ENCODE results near the gene MBTPS2.
"Not testable (repeated sequence)": the region's sequence is repeated elsewhere in the genome, so short reads cannot be mapped to it uniquely, and the experiment has no call there.

MBTPS2 gene

DNA sequence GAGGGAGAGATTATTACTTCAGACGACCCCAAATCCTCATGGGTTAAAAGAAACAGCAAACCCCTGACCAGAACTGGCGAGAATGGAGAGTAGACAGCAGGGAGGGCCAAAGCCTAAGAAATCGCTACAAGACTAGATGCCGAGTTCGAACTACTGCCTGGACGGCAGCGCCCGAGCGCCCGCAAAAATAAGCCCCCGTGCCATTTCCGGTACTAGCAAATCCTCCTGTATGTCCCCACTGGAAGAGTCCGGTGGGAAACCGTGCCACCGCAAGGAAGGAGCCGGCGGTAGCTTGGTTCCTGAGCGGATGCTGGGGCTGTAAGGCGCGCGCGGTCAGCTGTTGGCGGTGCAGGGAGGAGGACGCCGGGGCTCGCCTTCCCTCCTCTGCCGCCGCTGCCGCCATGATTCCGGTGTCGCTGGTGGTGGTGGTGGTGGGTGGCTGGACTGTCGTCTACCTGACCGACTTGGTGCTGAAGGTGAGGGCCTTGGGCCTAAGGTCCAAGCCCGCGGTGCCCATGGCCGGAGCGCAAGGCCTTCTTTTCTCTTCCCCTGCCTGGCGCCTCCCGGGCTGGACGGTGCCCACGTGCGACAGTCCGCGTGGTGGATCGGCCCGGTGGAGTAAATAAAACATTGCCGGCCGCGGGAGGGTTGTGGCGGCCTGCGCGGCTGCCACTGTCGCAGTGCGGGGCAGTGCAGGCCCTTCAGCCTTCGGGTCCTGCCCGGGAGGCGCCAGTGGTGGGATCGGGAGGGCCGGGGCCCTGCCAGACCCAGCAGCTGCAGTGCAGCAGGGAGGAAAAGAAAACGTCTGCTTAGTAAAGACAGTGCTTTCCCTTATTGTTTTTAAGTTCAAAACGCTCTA is at the start of gene MBTPS2:
MBTPS2 (plus strand) TSS at position 284 of the 859 bp plus-strand sequence; CDS start at position 402, 118 bp downstream.
- peak; percentile 57 to 71 (median 62) for DNase-seq (ENCODE audit: low read depth in 3 of 3)

- no peak for DNase-seq (ENCODE audit: low read depth in 3 of 3)
These were observed 40.7 kb upstream of the MBTPS2 start for GRCh38 chrX:21798677-21799219.

DNA sequence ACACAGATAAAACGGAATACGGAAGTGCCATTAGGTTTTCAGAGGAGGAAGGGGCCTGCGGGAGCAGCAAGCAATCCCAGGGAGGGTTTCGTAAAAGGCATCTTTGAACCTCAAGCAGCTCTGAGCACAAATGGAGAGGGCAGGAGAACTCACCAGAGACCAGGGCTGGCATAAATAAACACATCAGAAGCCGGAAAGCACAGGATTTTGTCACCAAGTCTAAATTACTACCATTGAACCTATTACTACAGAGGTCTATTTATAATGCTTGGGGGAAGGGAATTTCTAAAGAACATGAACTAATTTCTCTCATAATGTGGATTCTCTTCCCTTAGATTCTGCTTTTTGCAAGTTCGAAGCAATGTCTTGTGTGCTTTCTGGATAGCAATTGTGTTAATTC is 39.6 kb upstream of the MBTPS2 start:
- DNase-seq (ENCODE audit: low read depth in 3 of 3), result no peak

DNA sequence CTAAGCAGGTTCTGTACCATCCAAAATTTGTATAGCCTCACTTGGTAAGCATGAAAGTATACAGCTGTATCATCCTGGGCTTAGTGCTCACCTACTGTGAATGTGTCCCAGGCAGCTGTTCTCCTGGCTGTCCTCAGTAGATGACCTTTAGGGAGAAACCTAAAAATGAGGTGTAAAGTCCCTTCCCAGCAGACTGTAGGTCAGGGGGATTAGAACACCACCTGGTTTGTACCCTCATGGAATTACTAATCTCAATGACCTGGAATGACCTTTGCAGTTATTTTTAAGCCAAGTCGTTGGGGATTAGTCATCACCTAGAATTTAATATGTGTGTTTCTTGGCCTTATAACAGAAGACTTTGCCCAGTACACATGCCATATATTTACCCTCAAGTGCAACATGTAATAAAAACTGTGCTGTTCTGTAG is 39.1 kb upstream of the MBTPS2 start:
- no peak for DNase-seq (ENCODE audit: low read depth in 3 of 3)

DNA sequence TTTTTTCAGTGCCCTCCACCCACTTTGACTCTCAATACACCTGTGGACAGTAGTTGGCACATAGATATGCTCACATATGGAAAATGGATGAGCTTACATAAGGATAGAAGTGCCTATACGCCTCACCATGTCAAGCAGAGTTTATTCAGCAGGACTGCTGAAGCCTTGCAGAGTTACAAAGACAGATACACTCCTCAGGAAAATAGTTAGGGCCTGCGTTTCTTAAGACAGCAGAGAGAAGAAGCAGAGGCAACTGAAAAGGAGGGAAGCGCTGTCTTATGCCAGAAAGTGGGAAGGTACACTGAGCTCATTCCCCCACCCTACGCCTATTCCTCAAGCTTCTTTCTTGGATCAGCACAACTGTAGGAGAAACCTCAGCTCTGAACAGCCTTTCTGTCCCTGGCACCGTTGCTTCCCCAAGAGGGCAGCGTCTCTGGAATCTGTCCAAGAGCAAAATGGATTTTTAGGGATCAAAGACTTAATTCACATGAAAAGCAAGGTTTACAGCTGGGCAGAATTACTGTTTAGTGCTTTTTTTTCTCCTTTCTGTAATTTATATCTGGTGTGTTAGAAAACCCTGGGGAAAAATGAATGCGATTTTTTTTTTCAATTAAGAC is 37.3 kb upstream of the MBTPS2 start:
- DNase-seq (ENCODE audit: low read depth in 3 of 3), result no peak

- no peak for DNase-seq (ENCODE audit: low read depth in 3 of 3)
These were observed 36.6 kb upstream of the MBTPS2 start for GRCh38 chrX:21802839-21803238.

DNA sequence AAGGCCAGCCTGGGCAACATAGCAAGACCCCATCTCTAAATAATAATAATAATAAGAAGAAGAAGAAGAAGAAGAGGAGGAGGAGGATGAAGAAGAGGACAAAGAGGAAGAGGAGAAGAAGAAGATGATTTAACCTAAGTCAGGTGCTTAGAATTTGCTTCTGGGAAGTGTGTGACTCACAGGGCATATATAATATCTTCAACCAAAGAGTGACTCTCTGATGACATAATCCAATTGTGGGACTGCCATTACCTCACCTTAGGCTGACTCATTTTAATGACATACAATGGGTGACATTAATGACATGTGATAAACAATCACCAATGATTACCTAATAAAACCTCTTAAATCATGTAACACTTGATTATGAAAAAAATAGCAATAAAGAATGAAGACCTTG is 32.7 kb upstream of the MBTPS2 start:
- no peak for DNase-seq (ENCODE audit: low read depth in 3 of 3)

DNA sequence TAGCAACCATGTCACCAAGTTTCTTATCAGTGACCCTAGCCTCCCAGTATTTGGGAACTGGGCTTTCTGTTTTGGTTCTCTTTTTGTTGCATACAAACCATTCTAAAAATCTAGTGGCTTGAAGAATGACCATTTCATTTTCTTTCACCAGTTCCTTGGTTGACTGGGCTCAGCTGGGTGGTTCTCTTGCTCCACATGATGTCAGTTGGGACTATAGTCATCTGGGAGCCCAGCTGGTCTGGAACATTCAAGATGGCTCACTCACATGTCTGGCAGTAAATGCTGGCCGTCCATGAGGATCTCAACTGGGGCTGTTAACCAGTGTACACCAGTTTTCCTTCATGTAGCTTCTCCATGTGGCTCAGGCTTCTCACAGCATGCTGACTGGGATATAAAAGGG is 27.6 kb upstream of the MBTPS2 start:
- no peak for DNase-seq (ENCODE audit: low read depth in 3 of 3)

DNA sequence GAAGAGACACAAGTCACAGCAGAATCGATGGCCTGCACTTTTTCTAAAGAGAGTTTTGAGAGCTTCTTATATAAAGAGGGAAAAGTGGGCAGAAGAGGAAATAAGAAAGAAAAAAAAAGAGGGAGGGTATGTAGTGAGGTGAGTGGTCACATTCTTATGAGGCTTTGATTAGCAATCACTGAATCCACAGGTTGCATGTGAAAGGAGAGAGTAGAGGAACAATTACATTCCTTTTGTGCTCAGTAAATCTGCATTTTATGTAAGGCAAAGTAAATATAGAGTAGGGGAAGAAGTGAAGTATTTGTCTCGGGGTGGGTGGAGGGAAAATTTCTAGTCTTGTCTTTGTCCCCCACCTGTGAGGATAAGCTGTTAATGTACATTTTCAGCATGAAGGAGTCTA is 26.8 kb upstream of the MBTPS2 start:
- no peak for DNase-seq (ENCODE audit: low read depth in 3 of 3)

GRCh38 chrX:21813612-21814368 is 25.6 kb upstream of the MBTPS2 start:
- no peak for DNase-seq (ENCODE audit: low read depth in 3 of 3)

DNA sequence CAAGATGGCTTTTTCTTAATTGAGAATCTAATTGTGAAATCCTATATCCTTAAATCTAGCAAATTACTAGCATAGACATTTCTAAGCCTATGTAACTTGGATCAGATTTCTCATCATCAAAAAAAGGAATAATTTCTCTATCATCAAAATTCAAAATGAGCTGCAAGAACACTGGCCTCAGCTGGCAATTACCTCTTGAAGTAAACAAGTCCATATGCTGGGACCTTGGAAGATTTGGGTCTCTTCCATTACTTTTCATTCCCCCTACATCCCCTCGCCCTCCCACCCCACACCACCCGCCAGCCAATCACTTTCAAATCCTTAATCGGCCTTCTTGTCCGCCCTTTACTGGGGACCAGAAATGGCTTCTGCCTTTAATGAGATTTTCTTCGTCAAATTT is 23.3 kb upstream of the MBTPS2 start:
- DNase-seq (ENCODE audit: low read depth in 3 of 3), result no peak

GRCh38 chrX:21820170-21820569 is 19.2 kb upstream of the MBTPS2 start:
- DNase-seq (ENCODE audit: low read depth in 3 of 3), result not testable (repeated sequence)

- no peak for DNase-seq (ENCODE audit: low read depth in 3 of 3)
These were observed 17.5 kb upstream of the MBTPS2 start for GRCh38 chrX:21821875-21822274.

GRCh38 chrX:21831496-21831895 is 7.9 kb upstream of the MBTPS2 start:
- no peak for DNase-seq (ENCODE audit: low read depth in 3 of 3)

DNA sequence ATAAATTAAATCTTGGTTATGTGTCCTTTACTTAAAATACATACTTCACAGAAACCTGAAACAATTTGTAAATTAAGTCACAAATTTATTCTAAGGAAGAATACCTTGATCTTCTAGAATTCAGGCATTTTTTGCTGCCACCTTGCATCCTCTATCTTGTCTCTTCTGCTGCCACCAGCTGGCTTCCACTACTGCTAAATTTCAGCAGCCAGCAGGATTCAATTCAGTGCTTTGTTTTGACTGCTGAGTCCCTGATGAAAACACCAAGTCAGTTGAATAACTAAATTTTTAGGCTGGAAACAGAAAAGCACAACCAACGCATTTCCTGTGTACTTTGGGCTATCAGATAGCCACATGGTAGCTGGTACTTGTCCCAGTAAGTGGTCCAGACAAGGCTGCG is 2.4 kb upstream of the MBTPS2 start:
- no peak for DNase-seq (ENCODE audit: low read depth in 3 of 3)

DNA sequence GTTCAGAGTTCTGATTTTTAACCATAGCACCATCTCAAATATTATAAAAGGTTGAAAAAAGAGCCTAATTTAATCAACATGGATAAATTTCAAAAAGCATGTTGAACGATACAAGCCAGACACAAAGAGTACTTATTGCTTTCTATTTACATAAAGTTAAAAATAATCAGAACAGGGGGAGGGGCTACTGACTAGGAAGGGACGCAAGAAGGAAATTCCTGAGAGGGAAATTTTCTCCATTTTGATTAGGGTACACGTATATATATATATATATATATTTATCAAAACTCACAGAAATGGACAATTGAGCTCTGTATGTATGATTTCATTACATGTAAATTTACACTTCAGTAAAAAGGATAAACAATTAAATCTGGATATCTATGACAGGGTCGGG is 482 bp upstream of the MBTPS2 start:
- DNase-seq (ENCODE audit: low read depth in 3 of 3), result no peak

DNA sequence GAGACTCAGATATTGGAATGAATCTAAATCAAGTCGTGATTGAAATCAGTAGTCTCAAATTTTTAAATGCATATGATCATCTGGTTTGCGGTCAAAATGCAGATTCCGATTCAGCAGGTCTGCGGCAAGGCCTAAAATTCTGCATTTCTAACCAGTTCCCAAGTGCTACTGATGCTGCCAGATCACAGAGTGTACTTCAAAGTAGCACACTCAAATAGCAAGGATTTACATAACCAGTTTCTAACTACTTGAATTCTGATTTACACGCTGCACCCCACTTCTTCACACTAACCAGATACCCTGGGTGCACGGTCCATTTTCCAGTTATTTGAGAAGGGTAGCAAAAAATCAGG is 752 bp downstream of the MBTPS2 start:
- DNase-seq (ENCODE audit: low read depth in 3 of 3), result peak in 1 of 3 donors; percentile 0

DNA sequence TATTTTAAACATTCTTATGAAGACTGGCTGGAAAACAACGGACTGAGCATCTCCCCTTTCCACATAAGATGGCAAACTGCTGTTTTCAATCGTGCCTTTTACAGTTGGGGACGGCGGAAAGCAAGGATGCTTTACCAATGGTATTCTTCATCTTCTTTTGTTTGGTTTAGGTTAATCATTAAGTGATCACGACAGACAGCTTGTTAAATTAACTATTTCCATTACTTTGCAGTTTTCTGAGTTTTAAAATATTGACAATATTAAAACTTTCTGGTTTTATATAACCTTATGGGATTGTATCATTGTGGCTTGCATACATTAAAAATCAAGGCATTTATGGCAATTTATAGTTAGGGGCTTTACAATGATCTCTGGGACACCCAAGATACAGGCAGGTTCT is 3.8 kb downstream of the MBTPS2 start:
- DNase-seq (ENCODE audit: low read depth in 3 of 3), result no peak

- no peak for DNase-seq (ENCODE audit: low read depth in 3 of 3)
These were observed 5.7 kb downstream of the MBTPS2 start for GRCh38 chrX:21845096-21845495.

DNA sequence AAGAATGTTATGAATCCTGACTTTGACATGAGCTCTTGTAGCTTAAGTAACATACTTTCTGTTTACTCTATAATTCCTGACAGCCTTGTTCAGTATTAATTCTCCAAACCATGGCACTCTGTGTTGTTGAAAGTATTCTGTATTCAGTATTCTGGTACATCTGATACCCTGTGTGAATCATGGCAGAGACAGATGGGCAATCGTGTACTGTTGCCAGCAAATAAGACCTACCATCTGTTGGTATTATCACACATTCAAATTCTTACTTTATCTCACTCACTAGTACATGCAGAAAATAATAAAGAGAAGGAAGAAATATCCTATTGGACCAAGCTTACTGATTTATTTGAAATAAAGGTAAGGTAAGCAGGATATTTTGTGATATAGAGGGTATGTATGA is 7.9 kb downstream of the MBTPS2 start:
- DNase-seq (ENCODE audit: low read depth in 3 of 3), result no peak

DNA sequence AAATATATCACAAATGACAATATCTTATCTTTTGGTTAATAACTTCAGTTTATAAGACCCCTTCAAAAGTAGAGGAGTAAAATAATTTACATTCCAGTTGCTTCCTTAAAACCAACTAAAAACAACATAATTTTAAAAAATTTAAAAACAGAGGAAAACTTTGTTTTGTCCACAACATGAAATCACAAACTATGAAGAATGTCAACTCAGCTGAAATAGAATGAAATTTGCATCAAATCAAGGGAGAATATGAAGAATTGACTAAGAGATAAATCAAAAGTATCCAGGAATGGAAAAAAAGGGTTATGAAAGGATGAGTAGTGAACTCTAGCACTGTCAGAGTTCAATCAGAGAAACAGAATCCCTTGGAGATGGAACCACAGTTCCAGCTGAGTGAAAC is 14.2 kb downstream of the MBTPS2 start:
- no peak for DNase-seq (ENCODE audit: low read depth in 3 of 3)

DNA sequence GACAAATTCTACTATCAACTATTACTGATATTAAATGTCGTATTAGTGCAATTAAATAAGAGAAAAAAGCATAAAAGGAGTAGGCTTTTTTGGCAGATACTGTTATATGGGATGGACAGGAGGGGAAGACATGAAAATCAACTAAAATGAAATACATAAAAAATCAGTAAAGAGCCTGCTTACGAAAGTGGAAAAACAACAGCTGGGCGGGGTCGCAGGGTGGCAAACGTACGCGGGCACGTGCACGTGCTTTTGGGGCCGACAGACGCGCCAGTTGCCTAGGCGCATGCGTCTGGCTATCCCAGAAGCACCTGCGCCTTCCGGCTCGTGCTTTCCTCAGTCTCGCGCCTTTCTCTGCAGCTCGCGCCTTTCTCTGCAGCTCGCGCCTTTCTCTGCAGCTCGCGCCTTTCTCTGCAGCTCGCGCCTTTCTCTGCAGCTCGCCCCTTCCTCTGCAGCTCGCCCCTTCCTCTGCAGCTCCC is 16.6 kb downstream of the MBTPS2 start, which contains the start of gene YY2:
YY2 (plus strand) TSS at position 51 of the 479 bp plus-strand sequence. CDS start 498 bp downstream, outside the sequence.
- no peak for DNase-seq (ENCODE audit: low read depth in 3 of 3)
